Measurements from ENCODE around the gene CST9L. TPM values are rescaled to one million over a fixed set of nuclear protein-coding genes. Genes with fewer than 3 reads are reported as not detected.
A peak's percentile ranks its signal among the peaks of the same experiment; 100 is the strongest.

CST9L gene
- total RNA-seq, 6 experiments from 2014 or later: not detected

DNA sequence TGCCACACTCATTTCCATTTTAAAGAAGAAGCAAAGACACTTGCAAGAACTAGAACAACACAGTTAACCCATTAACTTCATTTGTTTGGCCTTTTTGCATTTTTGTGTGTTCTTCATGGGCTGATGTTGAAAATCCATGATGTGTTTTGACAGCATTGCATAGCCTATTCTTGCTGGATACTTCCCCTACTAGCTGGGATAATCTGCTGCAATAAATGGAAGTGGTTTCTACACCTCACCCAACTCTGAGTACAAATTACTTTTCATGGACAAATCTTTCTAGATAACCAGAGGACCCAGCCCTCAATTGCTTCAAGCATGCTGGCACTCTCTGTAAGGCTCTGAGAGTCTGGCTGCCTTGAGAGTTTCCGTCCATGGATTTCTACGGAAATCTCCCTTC, 26.5 kb downstream of the CST9L start:
- Histone ChIP-seq H3K27me3 (peaks cover 0 to 6% of the 10 kb centered on the region in 2 donors), H3K27ac (no peak overlapping the region), H3K9me3 (no peaks in the 10 kb centered on the region), H3K4me1 (no peaks in the 10 kb centered on the region), H3K36me3 (no peaks in the 10 kb centered on the region), H3K4me3 (no peak overlapping the region)
- DNase-seq: no peak
- intact Hi-C loops (cut with DNase I): no loop called here
- TF ChIP-seq POLR2A (IDR thresholded peaks at IDR 0.05) (no peak), CTCF (IDR thresholded peaks at IDR 0.05) (no peak)
- no peak for ATAC-seq
- WGBS (ENCODE audit: insufficient coverage, low coverage, low lambda C conversion rate, missing lambda C conversion rate): 61% methylated on average over 2 of the region's 2 CpGs

DNA sequence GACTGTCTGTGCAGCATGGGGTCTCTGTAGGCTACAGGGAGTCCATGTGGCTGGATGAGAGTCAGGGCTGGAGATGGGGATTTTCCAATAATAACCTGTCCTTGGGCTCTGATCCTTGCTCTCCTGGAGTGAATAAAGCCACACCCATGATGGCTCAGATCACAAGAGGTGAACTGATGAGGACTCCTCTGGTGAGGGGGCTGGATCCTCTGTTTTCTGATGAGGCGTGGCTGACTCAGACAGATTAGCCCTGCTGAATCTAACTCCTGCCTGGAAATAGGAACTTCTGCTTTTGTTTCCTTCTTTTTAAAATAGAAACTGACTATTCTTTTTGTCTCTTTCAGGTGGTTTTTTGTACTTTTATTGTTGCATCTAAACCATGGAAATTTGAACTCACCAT, 27.0 kb downstream of the CST9L start:
- H3K36me3 ChIP-seq: no peaks in the 10 kb centered on the region
- intact Hi-C loops (cut with DNase I): no loop called here
- DNase-seq: no peak
- no peaks in the 10 kb centered on the region for H3K9me3 ChIP-seq
- no peak overlapping the region for H3K27ac ChIP-seq
- no peak overlapping the region for H3K4me3 ChIP-seq
- peaks cover 0 to 6% of the 10 kb centered on the region in 2 donors for H3K27me3 ChIP-seq
- ATAC-seq: peak in 2 of 4 donors; percentile 38 to 46
- WGBS (ENCODE audit: insufficient coverage, low coverage, low lambda C conversion rate, missing lambda C conversion rate): 20% methylated on average over 1 of the region's 1 CpG
- no peaks in the 10 kb centered on the region for H3K4me1 ChIP-seq
- TF ChIP-seq CTCF (IDR thresholded peaks at IDR 0.05): no peak
- TF ChIP-seq POLR2A (IDR thresholded peaks at IDR 0.05): no peak

DNA sequence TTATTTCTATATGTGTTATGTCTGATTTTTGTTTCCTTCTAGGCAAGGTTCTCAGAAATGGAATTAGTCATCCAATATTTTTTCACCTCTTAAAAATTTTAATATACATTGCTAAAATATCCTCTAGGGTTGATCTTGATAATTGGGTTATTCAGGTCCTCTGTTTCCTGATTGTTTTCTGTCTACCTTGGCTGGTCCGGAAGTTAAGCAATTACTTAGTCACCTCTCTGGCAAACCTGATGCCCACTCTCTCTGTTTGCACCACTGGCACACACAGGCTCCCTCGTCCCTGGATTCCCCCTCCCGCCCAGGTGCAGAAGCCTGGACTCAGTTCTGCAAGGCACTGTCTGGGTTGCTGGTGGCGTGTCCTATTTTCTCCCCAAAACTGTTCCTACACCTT, 27.7 kb downstream of the CST9L start:
- WGBS (ENCODE audit: insufficient coverage, low coverage, low lambda C conversion rate, missing lambda C conversion rate): 45% methylated on average over 4 of the region's 4 CpGs
- Histone ChIP-seq H3K4me1 (no peaks in the 10 kb centered on the region), H3K9me3 (no peaks in the 10 kb centered on the region), H3K27me3 (peaks cover 0 to 6% of the 10 kb centered on the region in 2 donors), H3K27ac (no peak overlapping the region), H3K4me3 (no peak overlapping the region), H3K36me3 (no peaks in the 10 kb centered on the region)
- ATAC-seq (no peak), DNase-seq (no peak)
- intact Hi-C loops (cut with DNase I): no loop called here
- no peak for TF ChIP-seq CTCF (IDR thresholded peaks at IDR 0.05)
- TF ChIP-seq POLR2A (IDR thresholded peaks at IDR 0.05): no peak

DNA sequence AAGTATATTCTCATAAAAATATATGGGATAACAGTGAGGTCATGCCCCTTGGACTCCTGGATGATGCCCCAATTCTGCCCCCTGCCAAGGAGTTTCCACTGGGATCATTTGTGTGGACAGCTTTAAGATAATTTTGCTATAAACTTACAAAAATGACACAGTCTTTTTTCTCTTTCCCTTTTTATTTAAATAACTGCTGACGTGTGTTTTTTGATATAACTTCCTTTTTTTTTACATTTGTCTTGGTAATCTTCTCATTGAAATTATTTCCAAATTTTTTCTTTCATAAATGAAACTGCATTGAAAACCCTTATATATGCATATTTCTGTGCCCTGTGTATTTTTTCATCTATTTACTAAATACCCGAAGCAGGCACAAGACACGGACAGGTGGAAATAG, 31.3 kb downstream of the CST9L start:
- TF ChIP-seq POLR2A (IDR thresholded peaks at IDR 0.05) (no peak), CTCF (IDR thresholded peaks at IDR 0.05) (no peak)
- no peaks in the 10 kb centered on the region for H3K9me3 ChIP-seq
- intact Hi-C loops (cut with DNase I): no loop called here
- 60% methylated on average over 3 of the region's 3 CpGs for WGBS (ENCODE audit: insufficient coverage, low coverage, low lambda C conversion rate, missing lambda C conversion rate)
- no peak for DNase-seq
- H3K4me1 ChIP-seq: no peaks in the 10 kb centered on the region
- ATAC-seq: no peak
- H3K27ac ChIP-seq: no peak overlapping the region
- H3K27me3 ChIP-seq: no peaks in the 10 kb centered on the region
- H3K4me3 ChIP-seq: no peak overlapping the region
- H3K36me3 ChIP-seq: no peaks in the 10 kb centered on the region

All from right lobe of liver (tissue), 6 donors.